Type B pancreatic cell (in vitro differentiated cells): ENCODE data around the gene CBFA2T3. TPM values are rescaled to one million over a fixed set of nuclear protein-coding genes. Genes with fewer than 3 reads are reported as not detected.

Experiments used
- DNase-seq: peaks from one replicate; pipeline ENCODE4 v3.0.0; 2021; ENCODE audit warnings: mixed read lengths; ENCODE audit not compliant: unreplicated experiment; ENCODE audit errors: extremely low spot score
- H3K27ac Mint-ChIP-seq: 2 replicates; pipeline ENCODE4 v1.8.0; 2021; ENCODE audit warnings: mild to moderate bottlenecking, mixed read lengths
- H3K27me3 Mint-ChIP-seq: 2 replicates; pipeline ENCODE4 v1.8.0; 2021; ENCODE audit warnings: mixed read lengths
- H3K36me3 Mint-ChIP-seq: 2 replicates; pipeline ENCODE4 v1.8.0; 2021; ENCODE audit warnings: mixed read lengths
- H3K4me1 Mint-ChIP-seq: one replicate; pipeline ENCODE4 v1.8.0; 2021; ENCODE audit warnings: mixed read lengths; ENCODE audit not compliant: unreplicated experiment
- H3K4me3 Mint-ChIP-seq: 2 replicates; pipeline ENCODE4 v1.8.0; 2021; ENCODE audit warnings: mild to moderate bottlenecking, mixed read lengths
- H3K9me3 Mint-ChIP-seq: 2 replicates; pipeline ENCODE4 v1.8.0; 2021; ENCODE audit warnings: mixed read lengths
- total RNA-seq: library from RNA; stranded (reverse); gene quantifications from 2 replicates; pipeline ENCODE4 v1.2.1, GENCODE V29; 2021; ENCODE audit warnings: low replicate concordance
- TF ChIP-seq, protein P1 (sequence below): fragments of 200-600 bp; sonication (generic); conservative IDR thresholded peaks from 2 replicates; pipeline ENCODE4 v1.5.0; 2021; ENCODE audit warnings: antibody characterized with exemption, mild to moderate bottlenecking

Gene CBFA2T3
- total RNA-seq, 1 donor from 2014 or later, result 8.9 TPM

DNA sequence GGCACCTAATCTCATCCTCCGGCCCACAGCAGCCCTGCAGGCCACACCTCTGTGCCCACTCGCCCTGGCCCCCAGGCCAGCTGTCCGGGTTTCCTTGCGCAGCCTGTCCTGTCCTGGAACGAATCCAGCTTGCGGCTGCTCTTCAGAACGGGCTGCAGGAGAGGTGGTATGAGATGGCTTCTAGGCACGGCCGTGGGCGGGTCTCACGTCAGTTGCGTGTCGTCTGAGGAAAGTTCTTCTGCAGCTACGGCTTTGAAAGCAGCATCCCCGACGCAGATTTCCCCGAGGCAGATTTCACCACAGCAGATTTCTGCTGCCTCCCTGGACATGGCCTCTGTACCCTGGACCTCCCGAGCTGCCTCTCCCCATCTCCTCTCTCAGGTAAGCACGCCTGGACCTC lies 138.4 kb downstream of the CBFA2T3 start:
- Mint-ChIP-seq H3K4me1 (no peaks in the 10 kb centered on the region), H3K27me3 (no peaks in the 10 kb centered on the region), H3K36me3 (no peaks in the 10 kb centered on the region), H3K4me3 (no peak overlapping the region), H3K9me3 (no peaks in the 10 kb centered on the region), H3K27ac (no peak overlapping the region)
- no peak for DNase-seq
- TF ChIP-seq, protein P1, sequence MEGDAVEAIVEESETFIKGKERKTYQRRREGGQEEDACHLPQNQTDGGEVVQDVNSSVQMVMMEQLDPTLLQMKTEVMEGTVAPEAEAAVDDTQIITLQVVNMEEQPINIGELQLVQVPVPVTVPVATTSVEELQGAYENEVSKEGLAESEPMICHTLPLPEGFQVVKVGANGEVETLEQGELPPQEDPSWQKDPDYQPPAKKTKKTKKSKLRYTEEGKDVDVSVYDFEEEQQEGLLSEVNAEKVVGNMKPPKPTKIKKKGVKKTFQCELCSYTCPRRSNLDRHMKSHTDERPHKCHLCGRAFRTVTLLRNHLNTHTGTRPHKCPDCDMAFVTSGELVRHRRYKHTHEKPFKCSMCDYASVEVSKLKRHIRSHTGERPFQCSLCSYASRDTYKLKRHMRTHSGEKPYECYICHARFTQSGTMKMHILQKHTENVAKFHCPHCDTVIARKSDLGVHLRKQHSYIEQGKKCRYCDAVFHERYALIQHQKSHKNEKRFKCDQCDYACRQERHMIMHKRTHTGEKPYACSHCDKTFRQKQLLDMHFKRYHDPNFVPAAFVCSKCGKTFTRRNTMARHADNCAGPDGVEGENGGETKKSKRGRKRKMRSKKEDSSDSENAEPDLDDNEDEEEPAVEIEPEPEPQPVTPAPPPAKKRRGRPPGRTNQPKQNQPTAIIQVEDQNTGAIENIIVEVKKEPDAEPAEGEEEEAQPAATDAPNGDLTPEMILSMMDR, result no peak

DNA sequence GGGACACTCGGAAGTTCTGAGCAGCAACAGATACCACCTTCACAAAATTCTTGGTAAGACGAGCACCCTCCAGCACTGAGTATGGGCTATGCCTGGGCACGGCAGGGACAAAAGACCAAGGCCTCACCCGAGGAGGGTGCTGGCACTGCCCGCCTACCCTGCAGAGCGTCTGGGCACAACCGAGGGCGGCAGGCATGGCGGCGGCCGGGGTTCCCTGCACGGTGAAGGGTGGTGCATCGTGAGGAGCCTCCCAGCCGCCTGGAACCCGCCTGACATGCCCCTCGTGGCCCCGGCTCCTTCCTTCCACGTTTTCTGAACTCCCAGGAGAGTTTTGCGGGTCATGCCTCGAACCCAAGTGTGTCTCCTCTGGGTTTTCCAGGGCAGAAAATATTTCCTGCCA lies 139.2 kb downstream of the CBFA2T3 start:
- DNase-seq, result no peak
- no peaks in the 10 kb centered on the region for H3K36me3 Mint-ChIP-seq
- TF ChIP-seq, protein P1, result no peak
- no peaks in the 10 kb centered on the region for H3K27me3 Mint-ChIP-seq
- H3K9me3 Mint-ChIP-seq, result no peaks in the 10 kb centered on the region
- no peak overlapping the region for H3K27ac Mint-ChIP-seq
- H3K4me1 Mint-ChIP-seq, result no peaks in the 10 kb centered on the region
- no peak overlapping the region for H3K4me3 Mint-ChIP-seq

DNA sequence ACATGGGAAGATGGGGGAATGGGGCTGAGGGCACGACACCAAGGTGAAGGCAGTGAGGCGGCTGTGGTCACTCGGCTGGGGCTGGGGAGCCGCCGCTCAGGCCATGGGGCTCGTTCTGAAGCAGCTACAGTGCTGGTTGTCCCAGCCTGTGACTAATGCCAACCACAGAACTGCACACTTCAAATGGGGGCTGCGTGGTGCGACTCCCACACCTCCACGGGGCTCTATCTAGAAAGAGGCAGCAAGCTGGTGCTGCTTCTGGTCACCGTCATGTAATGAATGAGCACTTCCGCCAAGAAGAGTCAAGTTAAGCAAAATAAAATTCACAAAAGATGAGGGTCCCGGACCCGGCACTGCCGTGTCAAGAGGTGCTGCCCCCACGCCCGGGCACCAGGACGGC lies 140.2 kb downstream of the CBFA2T3 start:
- Mint-ChIP-seq H3K9me3 (no peaks in the 10 kb centered on the region), H3K4me3 (no peak overlapping the region), H3K27me3 (no peaks in the 10 kb centered on the region), H3K4me1 (no peaks in the 10 kb centered on the region), H3K36me3 (no peaks in the 10 kb centered on the region), H3K27ac (no peak overlapping the region)
- TF ChIP-seq, protein P1, result no peak
- no peak for DNase-seq

DNA sequence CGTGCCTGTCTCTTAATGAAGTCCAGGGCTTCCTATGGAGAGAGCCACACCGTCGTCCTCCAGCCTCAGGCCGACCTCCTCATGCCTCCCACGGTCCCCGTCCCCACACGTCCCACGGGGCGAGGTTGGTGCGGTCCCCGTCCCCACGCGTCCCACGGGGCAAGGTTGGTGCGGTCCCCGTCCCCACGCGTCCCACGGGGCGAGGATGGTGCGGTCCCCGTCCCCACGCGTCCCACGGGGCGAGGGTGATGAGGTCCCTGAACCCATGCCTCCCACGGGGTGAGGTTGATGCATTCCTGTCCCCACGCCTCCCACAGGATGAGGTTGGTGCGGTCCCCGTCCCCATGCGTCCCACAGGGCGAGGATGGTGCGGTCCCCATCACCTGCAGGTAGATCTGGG lies 141.2 kb downstream of the CBFA2T3 start:
- Mint-ChIP-seq H3K27me3 (no peaks in the 10 kb centered on the region), H3K27ac (no peak overlapping the region)

DNA sequence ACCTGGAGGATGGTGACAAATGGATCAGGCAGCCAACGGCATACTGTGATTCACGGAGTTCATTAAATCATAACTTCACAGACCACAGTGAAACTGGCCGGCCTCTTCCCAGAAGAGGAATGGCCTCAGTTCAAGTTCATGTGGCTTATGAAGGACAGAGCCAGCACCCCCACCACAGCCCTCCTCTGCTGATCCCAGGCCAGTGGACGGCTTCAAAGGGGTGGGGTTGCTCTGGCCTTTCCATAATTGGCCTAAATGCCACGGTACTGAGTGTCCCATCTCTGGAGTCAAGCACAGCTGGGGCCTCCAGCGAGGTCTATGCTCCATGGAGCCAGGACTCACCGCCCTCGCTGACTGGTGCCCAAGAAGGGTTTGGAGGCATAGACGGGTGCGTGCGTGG lies 141.6 kb downstream of the CBFA2T3 start:
- Mint-ChIP-seq H3K4me3 (no peak overlapping the region), H3K27ac (no peak overlapping the region), H3K36me3 (no peaks in the 10 kb centered on the region), H3K9me3 (no peaks in the 10 kb centered on the region), H3K27me3 (no peaks in the 10 kb centered on the region), H3K4me1 (no peaks in the 10 kb centered on the region)
- DNase-seq, result no peak
- TF ChIP-seq, protein P1, result no peak

More for the DNA sequence above, 141.2 kb downstream of the CBFA2T3 start:
- no peak overlapping the region for H3K4me3 Mint-ChIP-seq
- TF ChIP-seq, protein P1, result no peak
- H3K36me3 Mint-ChIP-seq, result no peaks in the 10 kb centered on the region
- no peaks in the 10 kb centered on the region for H3K9me3 Mint-ChIP-seq
- no peak for DNase-seq
- no peaks in the 10 kb centered on the region for H3K4me1 Mint-ChIP-seq

DNA sequence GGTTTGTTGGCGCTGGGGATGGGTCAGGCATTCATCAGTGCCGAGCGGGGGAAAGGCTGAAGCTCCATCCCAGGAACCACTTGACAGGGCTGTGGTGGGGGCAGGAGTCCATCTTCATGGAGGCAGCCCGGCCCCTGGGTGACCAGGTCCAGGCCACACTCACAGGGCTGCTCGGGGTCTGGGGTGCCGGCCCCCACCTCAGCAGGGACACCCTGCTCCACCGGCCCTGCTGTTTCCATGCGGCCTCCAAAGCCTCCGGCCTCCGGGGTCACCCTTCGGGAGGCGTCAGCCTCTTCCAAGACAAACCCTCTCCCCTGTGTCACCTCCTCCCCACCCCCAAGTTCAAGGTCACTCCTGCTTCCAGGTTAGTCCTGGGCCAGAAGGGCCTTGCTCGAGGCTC lies 142.3 kb downstream of the CBFA2T3 start:
- H3K27me3 Mint-ChIP-seq, result no peaks in the 10 kb centered on the region
- H3K4me1 Mint-ChIP-seq, result no peaks in the 10 kb centered on the region
- no peak overlapping the region for H3K4me3 Mint-ChIP-seq
- no peaks in the 10 kb centered on the region for H3K36me3 Mint-ChIP-seq
- no peak overlapping the region for H3K27ac Mint-ChIP-seq
- no peaks in the 10 kb centered on the region for H3K9me3 Mint-ChIP-seq
- TF ChIP-seq, protein P1, result no peak
- DNase-seq, result no peak
